Astrocyte of the hippocampus (primary cell): Measurements from ENCODE around the gene HERPUD1.
A peak's percentile ranks its signal among the peaks of the same experiment; 100 is the strongest.
"Not testable (repeated sequence)": the region's sequence is repeated elsewhere in the genome, so short reads cannot be mapped to it uniquely, and the experiment has no call there.

Experiments
- DNase-seq: peaks from one replicate; pipeline ENCODE4 v3.0.0; 2011; ENCODE audit warnings: low read depth, low spot score

The HERPUD1 gene

GRCh38 chr16:56933828-56934598 is 2.1 kb downstream of the HERPUD1 start:
- DNase-seq = no peak

DNA sequence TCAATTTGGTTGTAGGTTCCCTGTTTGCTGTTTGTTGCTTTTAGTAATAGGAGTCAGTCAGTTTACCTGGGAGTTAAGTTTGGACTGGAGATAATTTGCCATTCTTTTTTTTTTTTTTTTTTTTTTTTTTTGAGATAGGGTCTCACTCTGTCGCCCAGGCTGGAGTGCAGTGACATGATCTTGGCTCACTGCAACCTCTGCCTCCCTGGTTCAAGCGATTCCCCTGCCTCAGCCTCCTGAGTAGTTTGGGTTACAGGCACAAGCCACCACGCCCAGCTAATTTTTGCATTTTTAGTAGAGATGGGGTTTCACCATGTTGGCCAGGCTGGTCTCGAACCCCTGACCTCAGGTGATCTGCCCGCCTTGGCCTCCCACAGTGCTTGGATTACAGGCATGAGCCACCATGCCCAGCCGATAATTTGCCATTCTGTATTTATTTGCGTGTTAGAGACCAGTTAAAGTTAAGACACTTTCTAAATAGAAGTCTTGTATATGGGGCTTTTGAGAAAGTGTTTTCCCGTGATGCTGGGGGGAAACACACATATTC is 2.7 kb downstream of the HERPUD1 start:
- DNase-seq = not testable (repeated sequence)

- DNase-seq = no peak
Observed at GRCh38 chr16:56935201-56935600, 3.3 kb downstream of the HERPUD1 start.

- DNase-seq = no peak
Observed at GRCh38 chr16:56936491-56936890, 4.5 kb downstream of the HERPUD1 start.

DNA sequence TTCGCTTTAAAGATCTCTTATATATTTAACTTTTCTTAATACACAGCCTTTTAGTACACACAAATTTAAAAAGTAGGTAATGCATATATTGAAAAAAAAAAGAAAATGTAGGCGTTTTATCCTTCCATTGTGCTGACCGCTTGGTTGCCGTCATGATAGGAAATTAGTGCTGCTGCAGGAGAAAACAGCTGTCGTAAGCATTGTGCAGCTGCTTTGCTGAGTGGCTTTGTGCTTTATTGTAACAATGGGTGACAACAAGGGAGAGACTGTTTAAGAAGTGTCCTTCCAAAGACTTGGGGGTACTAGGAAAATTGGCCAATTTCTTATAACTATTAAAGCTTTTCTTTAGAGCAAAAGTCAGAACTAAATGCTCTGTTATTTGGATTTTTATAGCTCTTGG is 5.0 kb downstream of the HERPUD1 start:
- no peak for DNase-seq

DNA sequence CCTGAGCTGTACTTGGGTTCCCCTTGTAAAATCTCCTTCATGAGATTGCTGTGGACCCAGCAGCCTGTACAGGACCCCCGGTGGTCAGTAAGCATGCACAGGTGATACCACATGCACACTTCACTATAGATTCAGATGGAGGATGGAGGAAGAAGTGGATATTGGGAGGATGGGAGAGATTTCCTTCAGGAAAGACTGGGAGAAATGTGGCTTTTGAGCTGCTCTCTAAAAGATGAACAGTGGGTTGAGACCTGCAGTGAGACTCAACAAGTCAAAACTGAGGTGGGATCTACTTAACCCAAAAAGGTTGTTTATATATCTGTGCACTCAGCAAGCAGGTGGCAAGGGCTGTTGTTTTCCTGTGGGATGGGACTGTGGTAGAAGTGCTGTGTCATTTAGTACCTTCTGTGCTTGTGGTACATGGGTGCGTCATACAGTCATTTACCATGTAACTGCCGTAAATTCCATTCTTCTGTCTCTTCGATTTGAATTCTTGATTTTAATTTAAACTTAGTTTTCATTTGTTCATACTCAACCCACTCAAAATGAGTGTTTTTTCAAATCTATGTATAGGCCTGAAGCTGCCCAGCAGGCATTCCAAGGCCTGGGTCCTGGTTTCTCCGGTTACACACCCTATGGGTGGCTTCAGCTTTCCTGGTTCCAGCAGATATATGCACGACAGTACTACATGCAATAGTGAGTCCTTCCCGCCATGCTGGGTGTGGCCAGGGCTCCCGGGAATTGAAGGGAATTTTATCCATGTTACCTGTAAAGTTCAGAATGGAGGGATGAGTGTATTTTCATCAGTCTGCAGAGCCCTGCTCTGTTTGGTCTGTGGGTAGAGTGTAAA is 6.9 kb downstream of the HERPUD1 start:
- DNase-seq = no peak

DNA sequence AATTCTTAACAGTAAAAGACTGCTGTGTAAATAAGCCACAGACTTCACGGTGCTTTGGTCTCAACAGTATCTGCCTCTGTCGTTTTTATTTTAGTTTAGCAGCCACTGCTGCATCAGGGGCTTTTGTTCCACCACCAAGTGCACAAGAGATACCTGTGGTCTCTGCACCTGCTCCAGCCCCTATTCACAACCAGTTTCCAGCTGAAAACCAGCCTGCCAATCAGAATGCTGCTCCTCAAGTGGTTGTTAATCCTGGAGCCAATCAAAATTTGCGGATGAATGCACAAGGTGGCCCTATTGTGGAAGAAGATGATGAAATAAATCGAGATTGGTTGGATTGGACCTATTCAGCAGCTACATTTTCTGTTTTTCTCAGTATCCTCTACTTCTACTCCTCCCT is 7.9 kb downstream of the HERPUD1 start:
- DNase-seq = no peak

DNA sequence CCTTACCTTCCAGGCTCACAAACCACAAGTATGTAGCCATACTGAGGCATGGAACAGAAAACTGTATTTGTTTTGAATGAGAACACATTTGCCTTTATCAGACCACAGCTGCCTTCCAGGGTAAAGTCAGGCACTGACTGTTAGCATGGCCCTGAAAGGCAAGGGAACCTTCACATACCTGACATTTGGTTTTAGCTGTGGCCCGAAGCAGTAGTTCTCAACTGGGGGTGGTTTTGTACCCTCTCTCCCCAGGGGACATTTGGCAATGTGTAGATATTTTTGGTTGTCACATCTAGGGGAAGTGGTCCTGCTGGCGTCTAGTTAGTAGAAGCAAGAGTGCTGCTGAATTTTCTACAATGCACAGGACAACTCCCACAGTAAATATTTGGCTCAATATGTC is 9.2 kb downstream of the HERPUD1 start:
- DNase-seq = no peak

- DNase-seq = no peak
Observed at GRCh38 chr16:56941856-56942331, 10.0 kb downstream of the HERPUD1 start.

DNA sequence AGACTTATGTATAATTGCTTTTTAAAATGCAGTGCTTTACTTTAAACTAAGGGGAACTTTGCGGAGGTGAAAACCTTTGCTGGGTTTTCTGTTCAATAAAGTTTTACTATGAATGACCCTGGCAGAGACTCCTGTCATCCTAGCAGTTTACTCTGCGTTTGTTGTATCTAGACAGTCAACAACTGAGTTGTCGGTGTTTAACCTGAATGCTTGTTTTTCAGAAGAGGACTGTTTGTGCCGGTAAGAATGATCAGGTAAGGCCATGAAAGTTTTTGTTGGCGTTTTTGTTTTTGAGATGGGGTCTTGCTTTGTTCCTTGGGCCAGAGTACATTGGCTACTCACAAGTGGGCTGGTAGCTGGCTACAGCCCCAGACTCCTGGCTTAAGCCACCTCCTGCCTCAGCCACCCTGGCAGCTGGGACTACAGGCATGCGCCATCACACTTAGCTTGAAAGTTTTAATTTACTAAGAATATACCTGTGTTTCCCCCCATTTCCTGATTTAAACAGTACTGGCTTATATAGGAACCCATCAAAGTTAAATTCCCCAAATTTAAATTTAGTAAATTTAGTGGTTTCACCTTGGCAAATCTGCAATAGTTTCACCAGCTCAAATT is 11.9 kb downstream of the HERPUD1 start:
- no peak for DNase-seq

DNA sequence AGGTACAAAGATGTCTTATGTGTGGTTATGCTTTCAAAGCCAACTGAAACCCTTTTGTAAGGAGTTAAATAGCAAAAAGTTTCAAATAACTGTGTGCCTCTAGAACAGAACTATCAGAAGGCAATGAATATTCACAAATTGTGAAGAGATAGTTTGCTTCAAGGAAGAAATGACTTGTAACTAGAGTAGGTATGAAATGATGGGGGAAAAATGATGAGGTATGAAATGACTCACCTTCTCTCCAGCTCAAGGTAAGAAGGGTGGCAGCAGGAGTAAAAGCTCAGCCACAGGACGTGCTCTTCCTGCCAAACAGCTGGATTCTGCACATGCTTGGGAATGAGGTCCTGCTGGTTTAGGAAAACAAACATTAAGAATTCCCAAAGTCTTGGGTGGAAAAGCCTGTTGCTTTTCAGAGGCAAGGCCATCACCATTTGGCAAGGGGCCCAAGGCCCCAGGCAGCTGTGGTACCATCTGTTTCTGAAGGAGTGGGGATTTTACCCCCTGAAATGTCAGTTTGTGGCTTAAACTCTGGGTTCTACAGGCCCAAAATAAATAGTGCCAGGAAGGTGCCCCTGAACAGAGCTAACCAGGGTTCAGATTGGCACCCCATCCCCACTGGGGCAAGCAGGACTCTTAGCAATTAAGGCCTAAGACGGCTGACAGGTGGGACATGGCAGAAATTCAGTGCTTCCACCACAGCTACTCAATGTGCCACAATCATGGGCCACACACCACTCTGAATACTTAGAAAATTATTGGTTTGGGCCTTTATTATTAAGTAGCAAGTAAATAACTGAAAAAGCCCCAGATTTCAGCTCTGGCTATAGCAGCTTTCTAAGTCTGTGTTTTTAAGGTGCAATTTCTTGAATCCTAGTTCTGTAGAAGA is 13.3 kb downstream of the HERPUD1 start:
- peak; percentile 31 for DNase-seq

- no peak for DNase-seq
Observed at GRCh38 chr16:56945847-56946527, 14.0 kb downstream of the HERPUD1 start.

DNA sequence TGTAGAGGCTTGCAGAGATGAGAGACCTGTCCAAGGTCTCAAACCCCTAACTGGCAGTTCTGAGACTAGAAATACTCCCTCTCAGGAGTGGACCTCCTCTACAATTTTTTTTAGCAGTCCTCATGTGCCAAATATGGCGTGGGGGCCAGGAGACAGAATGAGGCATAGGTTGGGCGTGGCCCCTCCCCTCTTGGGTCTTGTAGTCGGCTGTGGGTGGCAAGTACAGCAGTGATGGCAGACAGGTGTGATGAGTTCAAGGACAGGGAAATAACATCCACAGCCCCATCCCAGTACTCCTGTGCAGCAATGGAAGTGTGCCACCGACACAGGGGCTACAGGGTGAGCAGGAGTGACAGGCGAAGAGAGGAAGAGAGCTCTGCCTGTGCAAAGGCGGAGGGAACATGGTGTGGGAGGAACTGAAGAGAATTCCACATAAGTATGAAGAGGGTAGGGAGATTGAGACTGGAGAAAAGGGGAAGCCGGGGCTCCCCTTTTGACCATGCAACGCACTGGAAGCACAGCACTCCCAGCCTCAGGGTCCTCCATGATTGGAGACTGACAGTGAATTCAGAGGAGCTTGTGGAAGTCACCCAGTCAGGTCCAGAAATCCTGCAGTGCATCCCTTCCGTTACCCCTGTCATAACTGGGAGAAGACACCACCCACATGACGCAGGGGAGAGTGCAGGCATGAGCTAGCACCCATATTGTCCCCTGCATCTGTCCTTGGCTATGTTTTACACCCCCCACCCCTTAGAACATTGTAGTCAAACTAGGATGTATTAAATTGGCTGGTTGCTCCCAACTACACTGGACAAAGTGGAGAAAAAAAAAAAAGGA is 15.0 kb downstream of the HERPUD1 start:
- no peak for DNase-seq

GRCh38 chr16:56947604-56947995 is 15.7 kb downstream of the HERPUD1 start:
- DNase-seq = no peak

DNA sequence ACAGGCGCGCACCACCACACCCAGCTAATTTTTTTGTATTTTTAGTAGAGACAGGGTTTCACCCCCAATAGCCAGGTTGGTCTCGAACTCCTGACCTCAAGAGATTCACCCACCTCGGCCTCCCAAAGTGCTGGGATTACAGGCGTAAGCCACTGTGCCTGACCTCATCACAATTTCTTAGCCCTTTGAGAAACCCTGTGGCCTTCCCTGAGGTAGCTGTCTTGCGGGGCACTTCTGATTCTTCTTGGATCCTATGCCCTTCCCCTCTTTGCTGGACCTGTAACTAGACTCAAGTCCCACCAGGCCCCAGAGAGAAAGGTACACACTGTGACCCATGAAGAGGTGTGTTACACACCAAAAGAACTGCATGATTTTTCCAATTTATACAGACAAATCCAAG is 16.3 kb downstream of the HERPUD1 start:
- DNase-seq = no peak

DNA sequence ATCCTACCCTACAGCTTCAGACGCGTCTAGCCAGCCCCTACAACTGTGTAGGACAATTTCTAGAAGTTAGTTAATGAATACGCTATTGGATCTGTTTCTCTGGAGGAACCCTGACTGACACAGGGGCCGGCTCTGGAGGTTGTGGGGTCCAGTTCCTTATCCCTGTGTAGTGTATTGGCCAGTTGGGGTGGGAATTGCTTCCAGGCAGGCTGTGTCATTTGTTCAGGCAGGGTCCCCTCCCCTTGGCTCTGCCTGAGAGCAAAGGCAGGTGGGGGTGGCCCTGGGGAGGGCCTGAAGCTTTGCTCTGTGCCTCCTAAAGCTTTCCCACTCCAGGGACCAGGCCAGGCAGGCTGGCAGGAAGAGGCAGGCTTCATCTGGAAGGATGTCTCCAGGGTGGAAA is 18.1 kb downstream of the HERPUD1 start:
- DNase-seq = no peak

- DNase-seq = no peak
Observed at GRCh38 chr16:56950455-56950854, 18.5 kb downstream of the HERPUD1 start.

GRCh38 chr16:56950881-56951771 is 19.2 kb downstream of the HERPUD1 start:
- peak; percentile 61 for DNase-seq

- no peak for DNase-seq
Observed at GRCh38 chr16:56953006-56953405, 21.1 kb downstream of the HERPUD1 start.
